ENCODE results near the gene ZCCHC3.

The ZCCHC3 gene

GRCh38 chr20:347640-348484 is 50.5 kb downstream of the ZCCHC3 start:
- peak; percentile 74 for DNase-seq

- DNase-seq, result no peak
Observed at GRCh38 chr20:348972-349841, 51.8 kb downstream of the ZCCHC3 start.

Data from DMS79 treated with DMSO at 0.1 percent for 48 hours (cell line).